ENCODE results near the gene UTF1.
"Not testable (repeated sequence)": the region's sequence is repeated elsewhere in the genome, so short reads cannot be mapped to it uniquely, and the experiment has no call there.

UTF1 gene

DNA sequence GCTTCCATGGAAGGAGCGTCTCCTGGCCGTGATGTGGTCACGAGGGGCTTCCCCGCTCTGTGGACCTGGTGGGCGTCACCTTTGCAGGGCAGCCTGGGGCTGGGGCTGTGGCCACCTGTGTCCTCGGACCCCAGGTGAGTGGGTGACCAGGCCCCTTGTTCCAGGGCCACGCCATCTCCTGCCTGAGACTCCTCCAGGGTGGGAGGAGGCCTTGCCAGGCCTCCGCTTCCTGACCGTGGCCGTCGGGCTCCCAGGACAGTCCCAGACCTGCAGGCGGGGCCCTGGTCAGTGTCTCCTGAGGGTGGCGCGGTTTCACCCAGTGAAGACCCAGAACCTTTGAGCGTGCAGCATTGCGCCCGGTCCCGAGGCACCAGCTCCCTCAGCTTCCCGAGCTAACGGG lies 20.4 kb upstream of the UTF1 start:
- no peak for DNase-seq (ENCODE audit: low spot score)

DNA sequence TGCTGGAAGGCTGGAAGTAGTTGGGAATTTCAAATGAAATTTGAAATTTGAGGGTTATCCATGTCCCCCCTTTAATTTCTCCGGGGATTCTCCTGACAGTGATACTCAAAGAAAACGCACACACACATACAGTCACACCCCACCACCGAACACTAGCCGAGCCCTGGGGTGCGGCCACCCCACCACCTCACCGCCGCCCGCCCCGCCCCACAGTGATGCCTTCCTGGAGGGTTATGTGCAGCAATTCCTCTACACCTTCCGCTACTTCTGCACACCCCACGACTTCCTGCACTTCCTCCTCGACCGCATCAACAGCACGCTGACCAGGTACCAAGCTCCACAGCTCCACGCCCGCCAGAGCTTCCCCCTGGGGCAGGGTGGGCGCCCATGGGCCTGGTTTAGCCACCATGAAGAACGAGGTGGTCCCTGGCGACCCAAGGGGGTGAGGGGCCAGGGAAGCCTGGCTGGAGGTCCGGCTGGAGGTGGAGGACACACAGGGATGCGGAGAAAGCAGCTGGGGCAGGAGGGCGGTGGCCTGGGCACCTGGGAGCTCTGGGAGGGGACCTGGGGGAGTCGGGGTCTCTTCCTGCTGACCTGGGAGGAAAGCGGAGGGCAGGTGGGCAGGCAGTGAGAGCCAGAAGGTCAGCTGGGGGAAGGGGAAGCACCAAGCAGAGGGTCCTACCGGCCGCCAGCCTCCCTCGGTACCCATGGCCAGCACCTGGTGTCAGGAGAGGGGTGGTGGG lies 19.4 kb upstream of the UTF1 start:
- no peak for DNase-seq (ENCODE audit: low spot score)

DNA sequence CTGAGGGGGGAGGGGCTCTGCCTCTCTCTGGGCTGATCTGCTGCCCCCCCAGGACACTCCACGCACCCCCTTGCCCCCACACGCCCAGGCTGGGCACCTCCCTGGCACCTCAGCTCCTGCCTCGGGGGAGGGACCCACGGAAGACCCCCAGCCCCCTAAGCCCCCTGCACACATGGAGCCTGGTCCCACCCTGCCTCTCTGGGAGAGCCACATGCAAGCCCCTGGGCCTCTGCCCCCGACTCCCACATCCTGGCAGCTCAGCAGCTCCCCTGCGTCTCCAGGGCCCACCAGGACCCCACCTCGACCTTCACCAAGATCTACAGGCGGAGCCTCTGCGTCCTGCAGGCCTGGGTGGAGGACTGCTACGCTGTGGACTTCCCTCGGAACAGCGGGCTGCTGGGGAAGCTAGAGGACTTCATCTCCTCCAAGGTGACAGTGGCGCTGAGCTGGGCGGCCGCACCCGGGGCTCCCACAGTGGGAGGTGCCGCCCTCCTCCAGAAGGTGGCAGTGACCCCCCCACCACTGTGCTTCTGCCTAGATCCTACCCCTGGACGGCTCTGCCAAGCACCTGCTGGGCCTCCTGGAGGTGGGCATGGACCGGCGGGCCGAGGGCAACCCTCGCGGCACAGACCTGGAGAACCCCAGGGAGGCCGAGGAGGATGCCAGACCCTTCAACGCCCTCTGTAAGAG lies 18.7 kb upstream of the UTF1 start:
- DNase-seq (ENCODE audit: low spot score): no peak

- no peak for DNase-seq (ENCODE audit: low spot score)
These were observed 17.8 kb upstream of the UTF1 start for GRCh38 chr10:133211959-133212852.

DNA sequence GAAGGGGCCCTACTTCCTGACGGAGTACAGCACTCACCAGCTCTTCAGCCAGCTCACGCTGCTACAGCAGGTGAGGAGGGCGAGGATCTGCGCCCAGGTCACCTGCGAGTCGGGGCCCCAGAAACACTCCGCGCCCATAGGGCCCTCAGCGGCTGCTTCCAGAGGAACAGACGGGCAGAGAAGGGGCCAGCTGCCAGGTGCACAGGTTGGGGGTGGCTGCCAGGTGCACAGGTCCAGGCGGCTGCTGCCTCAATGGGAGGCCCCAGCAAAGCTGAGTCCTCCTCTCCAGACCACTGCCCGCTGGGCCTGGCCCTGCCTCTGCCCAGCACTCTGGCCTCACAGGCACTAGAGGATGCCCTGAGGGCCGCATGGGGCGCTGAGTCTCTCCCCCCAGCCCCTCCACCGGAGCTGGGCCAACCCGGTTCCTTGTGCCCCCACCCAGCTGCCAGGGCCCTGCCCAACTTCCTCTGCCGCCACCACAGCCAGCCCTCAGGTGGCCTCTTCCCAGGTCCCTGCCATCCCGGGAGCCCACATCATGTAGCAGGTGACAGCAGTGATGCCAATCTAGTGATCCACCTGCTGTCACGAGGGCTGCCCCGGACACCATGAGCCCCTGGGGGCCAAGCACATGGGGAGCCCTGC lies 17.0 kb upstream of the UTF1 start:
- no peak for DNase-seq (ENCODE audit: low spot score)

DNA sequence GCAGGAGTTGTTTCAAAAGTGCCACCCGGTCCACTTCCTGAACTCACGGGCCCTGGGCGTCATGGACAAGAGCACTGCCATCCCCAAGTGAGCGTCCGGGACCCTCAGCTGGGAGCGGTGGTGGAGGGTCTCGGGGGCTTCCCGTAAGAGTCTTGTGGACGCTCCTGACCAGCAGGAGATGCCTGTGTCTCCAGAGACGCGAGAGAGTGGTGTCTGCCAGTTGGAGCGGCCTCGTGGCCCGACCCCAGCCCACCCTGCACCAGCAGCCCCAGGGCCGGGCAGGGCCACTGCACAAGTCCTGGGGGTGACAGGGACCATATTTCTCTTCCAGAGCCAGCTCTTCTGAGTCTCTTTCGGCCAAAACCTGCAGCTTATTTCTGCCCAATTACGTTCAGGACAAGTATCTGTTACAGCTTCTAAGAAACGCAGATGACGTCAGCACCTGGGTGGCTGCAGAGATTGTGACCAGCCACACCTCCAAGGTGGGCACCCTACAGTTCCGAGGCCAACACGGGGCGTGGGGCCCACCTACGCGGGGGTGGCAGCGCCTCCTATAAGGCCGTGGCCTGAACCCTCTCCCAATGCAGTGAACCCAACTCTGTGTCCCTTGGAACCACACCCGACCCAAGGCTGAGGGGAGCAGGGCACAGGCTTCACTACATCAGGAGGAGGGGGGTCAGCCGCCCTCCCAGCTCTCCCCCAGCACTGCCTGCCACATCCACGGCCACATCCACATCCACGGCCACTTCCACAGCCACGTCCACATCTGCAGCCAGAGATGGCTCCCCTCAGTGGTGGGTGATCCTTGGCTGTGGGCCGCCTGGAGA lies 16.2 kb upstream of the UTF1 start:
- no peak for DNase-seq (ENCODE audit: low spot score)

DNA sequence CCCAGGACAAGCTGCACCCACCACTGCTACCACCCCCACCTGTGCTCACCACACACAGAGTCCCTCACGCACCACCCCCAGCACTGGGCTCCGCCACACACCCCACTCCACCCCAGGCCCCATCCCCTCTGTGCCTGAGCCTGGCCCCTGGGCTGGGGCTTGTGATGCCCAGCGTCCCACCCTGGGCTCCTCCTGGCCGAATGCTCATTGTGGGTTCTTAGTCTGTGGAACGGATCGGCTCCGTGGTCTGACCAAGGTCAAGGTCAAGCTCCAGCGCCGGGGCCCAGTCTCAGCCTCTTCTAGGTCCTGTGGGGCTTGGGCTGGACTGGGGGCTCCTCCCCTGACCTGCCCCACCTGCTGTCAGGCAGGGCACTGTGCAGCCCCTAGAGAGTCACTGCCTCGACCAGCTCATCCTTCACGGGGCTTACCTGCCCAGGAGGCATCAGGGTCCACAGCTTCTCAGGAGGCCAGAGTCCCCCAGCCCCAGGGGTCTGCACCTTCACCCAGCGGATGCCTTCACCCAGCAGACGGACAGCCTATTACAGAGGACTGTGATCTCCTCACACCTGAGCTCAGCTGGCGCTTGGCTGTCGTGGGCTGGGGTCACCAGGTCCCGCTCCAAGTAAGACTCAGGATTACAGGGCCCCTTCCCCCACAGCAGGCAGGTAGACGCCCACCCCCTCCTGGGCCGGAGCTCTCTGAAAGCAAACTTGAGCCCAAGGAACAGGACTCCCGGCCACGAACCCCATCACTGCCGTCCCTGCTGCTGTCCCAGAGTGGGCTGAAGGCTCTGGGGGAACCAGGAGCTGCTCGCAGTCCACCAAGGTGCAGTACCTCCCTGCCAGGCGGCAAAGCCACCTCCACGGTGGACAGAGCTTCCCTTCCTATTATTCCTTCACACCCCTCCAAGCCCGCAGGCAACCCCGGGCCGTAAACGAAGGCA lies 15.3 kb upstream of the UTF1 start:
- no peak for DNase-seq (ENCODE audit: low spot score)

DNA sequence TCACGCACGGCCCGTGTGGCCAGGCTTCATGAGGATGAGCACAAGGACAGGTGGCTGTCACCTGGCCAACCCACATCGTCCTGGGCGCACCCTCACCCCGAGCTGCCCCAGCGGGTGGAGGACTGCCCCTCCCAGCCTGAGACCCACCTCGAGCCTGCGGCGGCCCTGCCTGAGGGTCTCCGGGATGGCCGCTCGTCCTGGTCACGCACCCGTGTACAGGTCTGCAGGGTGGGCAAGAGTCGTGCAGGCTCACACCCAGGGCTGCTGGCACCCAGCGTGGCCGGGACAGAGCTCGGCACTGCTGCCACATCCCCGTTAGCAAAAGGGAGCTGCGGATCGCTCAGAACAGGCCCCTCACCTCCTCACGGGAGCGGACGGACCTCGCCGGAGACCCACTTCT lies 14.4 kb upstream of the UTF1 start:
- DNase-seq (ENCODE audit: low spot score): no peak

- DNase-seq (ENCODE audit: low spot score): no peak
These were observed 13.2 kb upstream of the UTF1 start for GRCh38 chr10:133216776-133217175.

GRCh38 chr10:133217800-133218589 lies 12.0 kb upstream of the UTF1 start:
- no peak for DNase-seq (ENCODE audit: low spot score)

DNA sequence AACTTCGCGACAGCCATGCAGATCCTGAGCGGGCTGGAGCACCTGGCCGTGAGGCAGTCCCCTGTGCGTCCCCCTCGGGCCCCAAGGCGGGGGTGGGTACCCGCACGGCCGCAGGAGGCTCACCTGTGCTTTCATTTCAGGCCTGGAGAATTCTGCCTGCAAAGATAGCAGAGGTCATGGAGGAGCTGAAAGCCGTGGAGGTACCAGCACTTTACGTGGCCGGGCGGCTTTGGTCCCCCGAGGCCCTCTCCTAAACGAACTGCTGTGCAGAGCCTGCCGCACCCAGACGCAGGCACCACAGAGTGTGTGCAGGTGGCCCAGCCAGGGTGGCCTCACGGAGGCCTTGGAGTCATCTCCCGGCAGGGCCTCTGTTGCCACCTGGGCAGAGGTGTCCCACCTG lies 11.1 kb upstream of the UTF1 start:
- DNase-seq (ENCODE audit: low spot score): no peak

DNA sequence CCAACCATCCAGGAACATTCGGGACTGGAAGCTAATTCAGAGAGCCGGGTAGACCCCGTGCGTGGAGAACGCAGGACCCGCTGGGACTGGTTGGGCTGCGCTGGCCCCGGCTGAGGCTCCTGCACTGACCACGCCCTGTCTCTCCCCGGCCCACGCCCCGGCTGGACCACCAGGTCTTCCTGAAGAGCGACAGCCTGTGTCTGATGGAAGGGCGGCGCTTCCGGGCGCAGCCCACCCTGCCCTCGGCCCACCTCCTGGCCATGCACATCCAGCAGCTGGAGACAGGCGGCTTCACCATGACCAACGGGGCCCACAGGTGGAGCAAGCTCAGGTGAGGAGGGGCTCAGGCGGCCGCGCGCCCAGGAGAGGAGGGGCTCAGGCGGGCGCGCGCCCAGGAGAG lies 10.2 kb upstream of the UTF1 start:
- no peak for DNase-seq (ENCODE audit: low spot score)

DNA sequence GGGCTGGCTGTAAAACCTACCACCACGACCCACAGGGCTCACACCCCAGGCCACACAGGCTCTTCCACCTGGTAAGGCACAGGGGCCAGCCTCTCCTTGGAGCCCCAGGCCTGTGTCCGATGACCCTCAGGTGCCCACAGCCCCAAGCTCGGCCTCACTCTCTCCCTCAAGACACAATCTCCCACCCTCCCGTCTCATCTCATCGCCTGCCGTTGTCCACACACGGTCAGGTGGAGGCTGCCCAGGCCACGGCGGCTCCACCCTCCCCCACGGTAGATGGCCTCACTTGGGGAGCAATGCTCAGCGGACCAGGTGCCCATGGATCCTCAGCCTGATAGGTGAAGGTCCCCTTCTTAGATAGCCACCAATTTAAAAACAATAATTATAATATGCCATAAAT lies 8.7 kb upstream of the UTF1 start:
- no peak for DNase-seq (ENCODE audit: low spot score)

GRCh38 chr10:133221756-133222155 lies 8.3 kb upstream of the UTF1 start:
- not testable (repeated sequence) for DNase-seq (ENCODE audit: low spot score)

GRCh38 chr10:133224076-133224475 lies 5.9 kb upstream of the UTF1 start:
- no peak for DNase-seq (ENCODE audit: low spot score)

GRCh38 chr10:133224756-133225372 lies 5.2 kb upstream of the UTF1 start:
- DNase-seq (ENCODE audit: low spot score): no peak

DNA sequence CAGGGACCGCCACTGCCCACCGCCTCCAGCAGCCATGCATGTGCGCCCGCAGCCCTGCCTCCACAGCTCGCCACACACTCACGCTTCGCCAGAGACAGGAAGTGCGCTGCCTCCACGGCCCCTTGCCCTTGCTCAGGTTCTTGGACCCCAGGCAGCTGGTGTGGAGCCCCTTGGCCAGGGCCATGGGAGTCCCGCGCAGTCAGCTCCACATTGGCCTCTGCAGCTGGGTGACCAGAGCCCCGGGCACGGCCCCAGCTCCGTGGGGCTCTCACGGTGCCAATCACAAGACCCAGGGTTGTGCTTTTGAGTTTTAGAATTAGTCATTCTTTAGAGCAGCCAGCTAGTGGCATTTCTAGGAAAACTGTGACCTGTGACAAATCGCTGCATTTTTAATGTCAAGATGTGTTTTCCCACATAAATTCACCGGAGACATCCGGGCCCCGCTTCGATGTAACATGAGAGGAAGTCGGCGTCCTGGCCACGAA lies 4.3 kb upstream of the UTF1 start:
- no peak for DNase-seq (ENCODE audit: low spot score)

DNA sequence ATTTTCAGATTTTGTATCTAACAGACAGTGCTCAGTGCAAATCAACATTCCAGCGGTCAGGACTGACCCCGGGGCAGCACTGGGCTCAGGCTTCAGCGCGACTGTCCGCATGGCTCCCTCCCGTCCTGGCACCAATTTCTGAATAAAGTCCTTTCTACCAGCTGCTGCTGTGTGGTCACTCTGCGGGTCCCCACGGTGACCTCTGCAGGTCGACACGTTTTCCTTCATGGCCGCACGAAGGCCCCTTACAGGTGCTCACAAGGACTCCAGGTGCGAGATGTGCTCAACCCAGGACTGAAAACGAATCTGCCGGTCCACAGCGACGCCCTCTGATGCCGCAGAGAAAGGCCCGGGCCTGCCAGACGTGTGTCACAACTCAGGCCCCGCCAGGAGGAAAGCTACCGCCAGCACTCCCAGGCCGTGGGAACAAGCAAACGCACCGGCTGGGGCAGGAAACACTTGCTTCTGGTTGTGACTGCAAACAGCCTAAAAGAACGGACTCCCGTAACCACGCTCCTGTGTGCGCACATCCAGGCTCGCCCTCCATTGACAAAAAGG lies 3.7 kb upstream of the UTF1 start:
- no peak for DNase-seq (ENCODE audit: low spot score)

- no peak for DNase-seq (ENCODE audit: low spot score)
These were observed 2.8 kb upstream of the UTF1 start for GRCh38 chr10:133227256-133227655.

Data from COLO829 (cell line).